HEK293 (cell line): ENCODE data around the gene SNAI1.

ENCODE experiments used
- CTCF ChIP-seq: fragments of 450-650 bp; formaldehyde crosslinking; IDR thresholded peaks from 2 replicates; pipeline ENCODE4 v1.5.1; 2016; ENCODE audit warnings: missing biosample characterization, missing genetic modification characterization
- ZNF24 ChIP-seq: fragments of 450-650 bp; formaldehyde crosslinking; IDR thresholded peaks from 2 replicates; pipeline ENCODE4 v1.5.1; 2016; ENCODE audit warnings: missing biosample characterization, missing genetic modification characterization

GRCh38 chr20:49969234-49969633 is 13.5 kb upstream of the SNAI1 start:
- TF ChIP-seq CTCF (tag by site-specific recombination) (no peak), ZNF24 (tag by site-specific recombination) (no peak)
